ENCODE measurements around the gene HCST. TPM values are rescaled to one million over a fixed set of nuclear protein-coding genes. Genes with fewer than 3 reads are reported as not detected.

HCST gene
- total RNA-seq, 1 donor from 2014 or later: 1.8 TPM

- no peaks in the 10 kb centered on the region for H3K27me3 ChIP-seq (ENCODE audit: insufficient read depth, low read length)
- no peak for FAIRE-seq
Measured at GRCh38 chr19:35911173-35911572, 8.8 kb downstream of the HCST start.

DNA sequence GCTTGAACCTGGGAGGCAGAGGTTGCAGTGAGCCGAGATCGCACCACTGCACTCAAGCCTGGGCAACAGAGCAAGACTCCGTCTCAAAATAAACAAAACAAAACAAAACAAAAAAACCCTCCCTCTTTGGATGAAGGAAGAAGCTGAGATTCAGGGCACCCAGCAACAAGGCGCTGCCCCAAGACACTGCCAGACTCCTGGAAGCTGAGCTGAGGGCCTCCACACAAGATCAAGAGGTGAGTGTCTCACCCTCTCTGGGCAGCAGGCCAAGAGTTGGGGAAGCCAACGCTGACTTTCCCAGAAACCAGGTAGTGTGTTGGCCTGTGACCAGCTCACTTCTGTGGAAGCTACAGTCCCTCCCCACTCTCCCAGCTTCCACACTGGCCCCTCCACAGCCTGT is 9.5 kb downstream of the HCST start:
- no peak overlapping the region for H3K27ac ChIP-seq (ENCODE audit: low read depth, low read length)
- no peak overlapping the region for H3K4me3 ChIP-seq (ENCODE audit: insufficient read depth, low read depth, low read length)
- H3K4me1 Mint-ChIP-seq (ENCODE audit: low read depth, unreplicated experiment): peaks cover 2% of the 10 kb centered on the region
- no peak for FAIRE-seq
- DNase-seq (ENCODE audit: low read depth): peak; percentile 12
- no peaks in the 10 kb centered on the region for H3K79me2 ChIP-seq (ENCODE audit: insufficient read depth, low read length)
- H3K4me3 Mint-ChIP-seq (ENCODE audit: unreplicated experiment): no peak overlapping the region
- H2AFZ ChIP-seq (ENCODE audit: low read depth, low read length): no peak overlapping the region
- H3K27ac Mint-ChIP-seq (ENCODE audit: unreplicated experiment): no peak overlapping the region
- peaks cover 6% of the 10 kb centered on the region for H3K4me1 ChIP-seq (ENCODE audit: insufficient read depth, low read length)
- H3K9ac ChIP-seq (ENCODE audit: low read length): no peak overlapping the region
- no peaks in the 10 kb centered on the region for H3K36me3 ChIP-seq (ENCODE audit: insufficient read depth, low read length)
- H3K27me3 ChIP-seq (ENCODE audit: insufficient read depth, low read length): no peaks in the 10 kb centered on the region
- no peak for TF ChIP-seq EZH2 (IDR thresholded peaks at IDR 0.05; ENCODE audit: insufficient read depth, low read length)
- TF ChIP-seq, protein P1, sequence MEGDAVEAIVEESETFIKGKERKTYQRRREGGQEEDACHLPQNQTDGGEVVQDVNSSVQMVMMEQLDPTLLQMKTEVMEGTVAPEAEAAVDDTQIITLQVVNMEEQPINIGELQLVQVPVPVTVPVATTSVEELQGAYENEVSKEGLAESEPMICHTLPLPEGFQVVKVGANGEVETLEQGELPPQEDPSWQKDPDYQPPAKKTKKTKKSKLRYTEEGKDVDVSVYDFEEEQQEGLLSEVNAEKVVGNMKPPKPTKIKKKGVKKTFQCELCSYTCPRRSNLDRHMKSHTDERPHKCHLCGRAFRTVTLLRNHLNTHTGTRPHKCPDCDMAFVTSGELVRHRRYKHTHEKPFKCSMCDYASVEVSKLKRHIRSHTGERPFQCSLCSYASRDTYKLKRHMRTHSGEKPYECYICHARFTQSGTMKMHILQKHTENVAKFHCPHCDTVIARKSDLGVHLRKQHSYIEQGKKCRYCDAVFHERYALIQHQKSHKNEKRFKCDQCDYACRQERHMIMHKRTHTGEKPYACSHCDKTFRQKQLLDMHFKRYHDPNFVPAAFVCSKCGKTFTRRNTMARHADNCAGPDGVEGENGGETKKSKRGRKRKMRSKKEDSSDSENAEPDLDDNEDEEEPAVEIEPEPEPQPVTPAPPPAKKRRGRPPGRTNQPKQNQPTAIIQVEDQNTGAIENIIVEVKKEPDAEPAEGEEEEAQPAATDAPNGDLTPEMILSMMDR (IDR thresholded peaks at IDR 0.05; ENCODE audit: insufficient read depth, low read depth, low read length): no peak
- no peaks in the 10 kb centered on the region for H3K9me3 ChIP-seq (ENCODE audit: insufficient read depth, low read depth, low read length)
- H3K36me3 Mint-ChIP-seq (ENCODE audit: low read depth, unreplicated experiment): no peaks in the 10 kb centered on the region
- H3K9me3 Mint-ChIP-seq (ENCODE audit: unreplicated experiment): no peaks in the 10 kb centered on the region
- peaks cover 2% of the 10 kb centered on the region for H3K27me3 Mint-ChIP-seq (ENCODE audit: low read depth, unreplicated experiment)
- no peak overlapping the region for H3K4me2 ChIP-seq (ENCODE audit: low read length)
- H4K20me1 ChIP-seq (ENCODE audit: insufficient read depth, low read length): no peaks in the 10 kb centered on the region

More at GRCh38 chr19:35911173-35911572, 8.8 kb downstream of the HCST start:
- Histone ChIP-seq H3K9me3 (ENCODE audit: insufficient read depth, low read depth, low read length) (no peaks in the 10 kb centered on the region), H3K36me3 (ENCODE audit: insufficient read depth, low read length) (no peaks in the 10 kb centered on the region), H3K27ac (ENCODE audit: low read depth, low read length) (no peak overlapping the region), H4K20me1 (ENCODE audit: insufficient read depth, low read length) (no peaks in the 10 kb centered on the region), H2AFZ (ENCODE audit: low read depth, low read length) (no peak overlapping the region), H3K4me1 (ENCODE audit: insufficient read depth, low read length) (peaks cover 6% of the 10 kb centered on the region), H3K9ac (ENCODE audit: low read length) (no peak overlapping the region), H3K79me2 (ENCODE audit: insufficient read depth, low read length) (no peaks in the 10 kb centered on the region), H3K4me2 (ENCODE audit: low read length) (no peak overlapping the region), H3K4me3 (ENCODE audit: insufficient read depth, low read depth, low read length) (no peak overlapping the region)
- no peak overlapping the region for H3K4me3 Mint-ChIP-seq (ENCODE audit: unreplicated experiment)
- H3K27ac Mint-ChIP-seq (ENCODE audit: unreplicated experiment): no peak overlapping the region
- H3K9me3 Mint-ChIP-seq (ENCODE audit: unreplicated experiment): no peaks in the 10 kb centered on the region
- H3K4me1 Mint-ChIP-seq (ENCODE audit: low read depth, unreplicated experiment): peaks cover 2% of the 10 kb centered on the region
- no peaks in the 10 kb centered on the region for H3K36me3 Mint-ChIP-seq (ENCODE audit: low read depth, unreplicated experiment)
- peaks cover 2% of the 10 kb centered on the region for H3K27me3 Mint-ChIP-seq (ENCODE audit: low read depth, unreplicated experiment)
- no peak for TF ChIP-seq EZH2 (IDR thresholded peaks at IDR 0.05; ENCODE audit: insufficient read depth, low read length)
- TF ChIP-seq, protein P1 (IDR thresholded peaks at IDR 0.05; ENCODE audit: insufficient read depth, low read depth, low read length): no peak
- DNase-seq (ENCODE audit: low read depth): no peak

GRCh38 chr19:35913589-35913988 is 11.3 kb downstream of the HCST start:
- H3K4me2 ChIP-seq (ENCODE audit: low read length): peak overlapping the region; percentile 28
- TF ChIP-seq, protein P1 (IDR thresholded peaks at IDR 0.05; ENCODE audit: insufficient read depth, low read depth, low read length): no peak
- TF ChIP-seq EZH2 (IDR thresholded peaks at IDR 0.05; ENCODE audit: insufficient read depth, low read length): no peak
- DNase-seq (ENCODE audit: low read depth): peak; percentile 47

More at GRCh38 chr19:35913589-35913988, 11.3 kb downstream of the HCST start:
- Mint-ChIP-seq H3K27me3 (ENCODE audit: low read depth, unreplicated experiment) (peaks cover 2% of the 10 kb centered on the region), H3K4me3 (ENCODE audit: unreplicated experiment) (no peak overlapping the region), H3K27ac (ENCODE audit: unreplicated experiment) (no peak overlapping the region), H3K36me3 (ENCODE audit: low read depth, unreplicated experiment) (no peaks in the 10 kb centered on the region), H3K9me3 (ENCODE audit: unreplicated experiment) (no peaks in the 10 kb centered on the region), H3K4me1 (ENCODE audit: low read depth, unreplicated experiment) (no peaks in the 10 kb centered on the region)
- H3K4me3 ChIP-seq (ENCODE audit: insufficient read depth, low read depth, low read length): no peak overlapping the region
- no peak overlapping the region for H2AFZ ChIP-seq (ENCODE audit: low read depth, low read length)
- H3K36me3 ChIP-seq (ENCODE audit: insufficient read depth, low read length): no peaks in the 10 kb centered on the region
- no peaks in the 10 kb centered on the region for H4K20me1 ChIP-seq (ENCODE audit: insufficient read depth, low read length)
- FAIRE-seq: no peak
- no peaks in the 10 kb centered on the region for H3K27me3 ChIP-seq (ENCODE audit: insufficient read depth, low read length)
- H3K4me1 ChIP-seq (ENCODE audit: insufficient read depth, low read length): peaks cover 6% of the 10 kb centered on the region
- H3K79me2 ChIP-seq (ENCODE audit: insufficient read depth, low read length): no peaks in the 10 kb centered on the region
- H3K9ac ChIP-seq (ENCODE audit: low read length): no peak overlapping the region
- no peaks in the 10 kb centered on the region for H3K9me3 ChIP-seq (ENCODE audit: insufficient read depth, low read depth, low read length)
- no peak overlapping the region for H3K27ac ChIP-seq (ENCODE audit: low read depth, low read length)
